Activated naive CD4-positive, alpha-beta T cell treated with anti-CD3 and anti-CD28 coated beads, Interleukin-2, amount 50 U/mL, for 72 hours (primary cell): Measurements from ENCODE around the gene FIP1L1. TPM values are rescaled to one million over a fixed set of nuclear protein-coding genes. Genes with fewer than 3 reads are reported as not detected.
A peak's percentile ranks its signal among the peaks of the same experiment; 100 is the strongest.
"Not testable (repeated sequence)": the region's sequence is repeated elsewhere in the genome, so short reads cannot be mapped to it uniquely, and the experiment has no call there.

Source experiments
- ATAC-seq, 2 donors: fragments of 150-1000 bp; cut with Tn5 transposase; 2 replicates each; pipeline ENCODE4 v1.10.0; 2021; ENCODE audit warnings: mild to moderate bottlenecking in 2 of 2, moderate library complexity in 2 of 2
- DNase-seq, 2 donors: peaks; one replicate each; pipeline ENCODE4 v3.0.0; 2021 to 2022; ENCODE audit warnings: low spot score in 2 of 2
- H3K27ac Mint-ChIP-seq, 2 donors: one replicate each; pipeline ENCODE4 v1.8.0; 2022; ENCODE audit warnings: mild to moderate bottlenecking in 2 of 2, mixed read lengths in 2 of 2
- H3K36me3 Mint-ChIP-seq, 2 donors: one replicate each; pipeline ENCODE4 v1.8.0; 2022; ENCODE audit warnings: mixed read lengths in 2 of 2
- H3K9me3 Mint-ChIP-seq, 2 donors: one replicate each; pipeline ENCODE4 v1.8.0; 2022; ENCODE audit warnings: mixed read lengths in 2 of 2
- total RNA-seq, 2 donors: library from RNA; stranded (reverse); gene quantifications; one replicate each; pipeline ENCODE4 v1.2.3, GENCODE V29; 2022

FIP1L1 gene
- total RNA-seq, 2 donors from 2014 or later = 76.3 to 83.8 TPM

DNA sequence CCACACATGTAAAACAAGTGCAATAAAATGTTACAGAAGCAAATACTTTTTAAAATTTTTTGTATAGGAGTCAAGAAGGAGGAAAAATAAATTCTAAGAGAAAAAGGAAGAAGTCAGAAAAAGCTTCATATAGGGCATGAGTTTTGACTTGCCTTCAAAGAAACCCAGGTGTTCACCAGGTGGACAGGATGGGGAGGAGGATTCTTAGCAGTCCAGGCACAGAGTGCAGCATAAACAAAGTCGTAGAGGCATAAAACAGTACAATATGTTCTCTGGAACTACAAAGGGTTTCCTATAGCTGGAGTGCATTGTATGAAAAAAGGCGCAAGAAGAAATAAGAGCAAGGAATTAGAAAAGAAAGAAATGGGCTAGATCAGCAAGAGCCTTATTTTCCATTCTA is 9.7 kb upstream of the FIP1L1 start:
- ATAC-seq (no peak), DNase-seq (no peak)

DNA sequence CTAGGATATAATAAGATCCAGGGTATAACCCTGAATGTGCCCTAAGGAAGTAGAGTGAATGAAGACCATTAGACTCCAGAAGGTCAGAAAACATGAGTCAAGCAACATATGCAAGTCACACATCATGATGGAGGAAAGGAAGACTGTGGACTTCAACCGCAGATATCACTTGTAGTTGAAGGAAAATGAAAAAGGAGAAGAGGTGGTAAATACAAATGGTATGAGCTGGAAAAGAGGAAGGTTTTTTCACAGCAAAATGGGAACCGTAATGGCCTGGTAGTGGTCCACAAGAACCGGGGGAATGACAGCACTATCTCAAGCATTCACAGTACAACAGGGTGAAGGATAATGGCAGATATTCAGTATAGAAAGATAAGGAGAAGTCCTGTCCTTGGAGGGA is 6.4 kb upstream of the FIP1L1 start:
- ATAC-seq = no peak
- DNase-seq = no peak
- H3K36me3 Mint-ChIP-seq = peaks cover 0 to 8% of the 10 kb centered on the region in 2 donors
- H3K9me3 Mint-ChIP-seq = no peaks in the 10 kb centered on the region
- H3K27ac Mint-ChIP-seq = no peak overlapping the region

More for the DNA sequence above, 9.7 kb upstream of the FIP1L1 start:
- H3K9me3 Mint-ChIP-seq = no peaks in the 10 kb centered on the region
- H3K27ac Mint-ChIP-seq = no peak overlapping the region
- peaks cover 12 to 20% of the 10 kb centered on the region in 2 donors for H3K36me3 Mint-ChIP-seq

DNA sequence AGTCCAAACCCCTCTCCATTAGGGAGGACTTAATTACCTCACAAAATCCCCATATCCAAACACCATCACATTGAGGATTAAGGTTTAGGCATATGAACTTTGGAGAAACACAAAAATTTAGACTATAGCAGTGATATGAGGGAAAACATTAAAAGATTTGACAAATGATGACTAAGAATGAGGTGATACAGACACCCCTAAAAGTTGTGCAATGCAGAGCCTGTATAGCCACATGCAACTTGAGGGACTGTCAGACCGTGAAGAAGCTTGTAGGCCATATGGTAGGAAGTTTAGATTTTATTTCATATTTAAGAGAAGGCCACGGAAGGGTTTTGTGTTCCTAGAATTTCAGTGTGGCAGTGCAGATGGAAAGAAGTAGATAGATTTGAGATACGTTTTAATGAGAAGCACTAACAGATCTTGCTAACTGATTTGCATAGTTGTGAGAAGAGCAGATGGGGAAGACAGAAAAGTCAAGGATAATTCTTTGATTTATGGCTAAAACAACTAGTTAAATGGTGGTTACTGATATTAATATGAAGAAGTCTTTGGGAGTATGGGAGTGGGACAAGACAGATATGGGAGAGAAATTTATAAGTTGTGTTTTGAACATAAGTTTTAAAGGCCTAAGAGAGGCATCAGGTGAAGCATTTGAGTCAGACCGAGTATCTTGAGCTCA is 5.5 kb upstream of the FIP1L1 start:
- H3K9me3 Mint-ChIP-seq = no peaks in the 10 kb centered on the region
- DNase-seq (no peak), ATAC-seq (no peak)
- no peak overlapping the region for H3K27ac Mint-ChIP-seq
- no peaks in the 10 kb centered on the region for H3K36me3 Mint-ChIP-seq

DNA sequence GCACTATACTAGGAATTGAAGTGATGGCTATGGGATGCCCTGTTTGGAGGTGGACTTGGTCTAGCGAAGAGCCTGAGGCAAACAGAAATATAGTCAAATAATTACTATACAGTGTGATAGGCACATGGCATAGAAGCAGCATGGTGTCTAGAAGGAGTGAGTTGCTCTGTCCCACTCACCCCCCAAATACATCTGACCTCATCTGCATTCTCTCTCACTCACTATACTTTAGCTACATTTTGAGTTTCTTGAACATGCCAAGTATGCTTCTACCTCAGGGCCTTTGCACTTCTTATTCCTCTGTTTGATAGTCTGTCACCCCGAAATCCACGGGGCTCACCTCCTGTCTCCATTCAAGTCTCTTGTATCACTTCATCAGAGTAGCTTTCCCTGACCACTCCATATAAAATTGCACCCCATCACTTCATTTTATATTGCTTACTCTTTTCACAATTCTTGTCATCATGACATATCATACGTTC is 2.6 kb upstream of the FIP1L1 start:
- ATAC-seq = no peak
- H3K9me3 Mint-ChIP-seq = no peaks in the 10 kb centered on the region
- H3K36me3 Mint-ChIP-seq = peaks cover 11 to 12% of the 10 kb centered on the region in 2 donors
- DNase-seq = no peak
- H3K27ac Mint-ChIP-seq = no peak overlapping the region

DNA sequence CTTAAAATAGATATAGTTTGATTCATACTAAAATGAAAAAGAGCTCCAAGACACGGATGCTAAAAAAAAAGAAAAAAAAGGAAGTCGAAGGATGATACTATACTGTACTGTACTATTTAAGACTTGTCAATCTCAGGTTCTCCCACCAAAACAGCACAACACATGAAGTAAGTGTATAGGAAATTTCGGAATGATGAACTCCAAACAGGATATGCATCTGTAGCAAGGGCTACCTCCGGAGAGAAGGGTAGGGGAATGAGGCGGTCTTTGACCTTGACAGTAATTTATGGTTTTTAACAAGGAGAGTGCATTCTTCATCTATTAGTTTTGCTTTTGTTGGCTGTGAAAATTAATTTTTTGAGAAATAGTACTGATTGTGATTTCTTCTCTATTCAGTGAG is 541 bp upstream of the FIP1L1 start:
- Mint-ChIP-seq H3K36me3 (peaks cover 16 to 20% of the 10 kb centered on the region in 2 donors), H3K27ac (peak overlapping the region; percentile 96 to 98), H3K9me3 (no peaks in the 10 kb centered on the region)
- no peak for DNase-seq
- ATAC-seq = no peak

DNA sequence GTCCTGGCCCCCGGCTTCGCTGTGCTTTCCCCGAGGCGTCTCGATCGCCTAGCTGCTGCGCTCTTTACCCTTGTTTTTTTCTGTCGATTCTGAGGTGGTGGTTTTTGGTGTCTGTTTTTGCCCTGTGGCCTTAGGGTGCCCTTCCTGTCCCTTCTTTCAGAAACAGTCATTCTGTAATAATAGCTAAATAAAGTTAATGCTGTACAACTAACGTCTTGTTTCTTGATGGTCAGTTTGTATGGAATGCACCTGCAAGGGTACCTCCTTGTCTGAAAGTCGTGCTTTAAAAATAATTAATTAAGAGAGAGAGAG is 686 bp downstream of the FIP1L1 start:
- Mint-ChIP-seq H3K36me3 (peaks cover 16 to 20% of the 10 kb centered on the region in 2 donors), H3K9me3 (no peaks in the 10 kb centered on the region), H3K27ac (peak overlapping the region; percentile 96 to 97)
- ATAC-seq (no peak), DNase-seq (no peak)

DNA sequence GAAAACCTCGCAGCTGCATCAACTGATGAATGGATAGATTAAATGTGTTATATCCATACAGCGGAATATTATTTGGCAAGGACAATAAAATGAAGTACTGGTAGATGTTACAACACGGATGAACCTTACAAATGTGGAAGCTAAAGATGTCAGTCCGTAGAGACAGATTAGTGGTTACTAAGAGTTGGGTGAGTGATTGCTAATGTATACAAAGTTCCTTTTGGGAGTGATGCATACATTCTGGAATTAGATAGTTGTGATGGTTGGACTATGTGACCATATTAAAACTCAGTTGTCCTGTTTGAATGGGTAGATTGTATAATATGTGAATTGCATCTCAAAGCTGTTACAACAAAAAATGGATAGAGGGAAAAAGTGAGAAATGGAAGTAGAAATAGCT is 2.8 kb downstream of the FIP1L1 start:
- Mint-ChIP-seq H3K36me3 (peaks cover 16 to 20% of the 10 kb centered on the region in 2 donors), H3K27ac (no peak overlapping the region), H3K9me3 (no peaks in the 10 kb centered on the region)
- DNase-seq = no peak
- no peak for ATAC-seq

DNA sequence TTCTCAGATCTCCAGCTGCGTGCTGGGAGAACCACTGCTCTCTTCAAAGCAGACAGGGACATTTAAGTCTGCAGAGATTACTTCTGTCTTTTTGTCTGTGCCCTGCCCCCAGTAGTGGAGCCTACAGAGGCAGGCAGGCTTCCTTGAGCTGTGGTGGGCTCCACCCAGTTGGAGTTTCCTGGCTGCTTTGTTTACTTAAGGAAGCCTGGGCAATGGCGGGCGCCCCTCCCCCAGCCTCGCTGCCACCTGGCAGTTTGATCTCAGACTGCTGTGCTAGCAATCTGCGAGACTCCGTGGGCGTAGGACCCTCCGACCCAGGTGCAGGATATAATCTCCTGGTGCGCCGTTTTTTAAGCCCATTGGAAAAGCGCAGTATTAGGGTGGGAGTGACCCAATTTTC is 32.0 kb downstream of the FIP1L1 start:
- DNase-seq, ATAC-seq, H3K27ac Mint-ChIP-seq: not testable (repeated sequence)
- peaks cover 39 to 42% of the 10 kb centered on the region in 2 donors for H3K36me3 Mint-ChIP-seq
- H3K9me3 Mint-ChIP-seq = peaks cover 0 to 12% of the 10 kb centered on the region in 2 donors

DNA sequence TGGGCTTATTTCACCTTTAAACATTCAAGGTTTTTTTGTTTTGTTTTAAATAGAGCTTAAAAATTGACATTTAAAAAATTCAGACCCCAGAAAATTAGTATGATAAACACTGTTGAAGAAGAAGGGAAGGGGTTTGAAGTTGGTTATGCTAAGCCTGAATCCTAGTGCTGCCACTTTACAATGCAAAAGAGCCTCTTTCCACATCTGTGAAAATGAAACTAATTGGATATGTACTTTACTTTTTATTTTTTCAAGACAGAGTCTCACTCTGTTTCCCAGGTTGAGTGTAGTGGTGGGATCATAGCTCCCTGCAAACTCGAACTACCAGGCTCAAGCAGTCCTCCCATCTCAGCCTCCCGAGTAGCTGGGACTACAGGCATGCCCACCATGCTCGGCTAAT is 41.8 kb downstream of the FIP1L1 start:
- no peak for DNase-seq
- no peaks in the 10 kb centered on the region for H3K9me3 Mint-ChIP-seq
- H3K36me3 Mint-ChIP-seq = peaks cover 6% of the 10 kb centered on the region in 2 donors

DNA sequence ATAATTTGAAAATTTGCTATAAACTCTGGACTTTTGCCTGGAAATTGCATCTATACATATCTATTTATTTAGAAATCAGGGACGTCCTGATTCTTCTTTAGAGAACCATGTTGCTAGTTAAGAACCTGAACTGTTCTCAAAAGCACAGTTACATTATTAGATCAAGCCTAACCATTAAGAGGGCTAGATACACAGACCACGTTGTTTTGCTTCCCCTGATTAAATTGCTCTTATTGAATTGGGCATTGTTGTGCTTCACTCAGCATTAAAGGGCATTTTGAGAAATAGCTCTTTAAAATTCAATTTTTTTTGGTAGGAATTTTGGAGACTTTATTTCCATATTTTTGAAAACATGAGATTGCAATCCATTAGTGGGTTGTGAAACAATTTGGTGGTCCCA is 44.4 kb downstream of the FIP1L1 start:
- peaks cover 0 to 6% of the 10 kb centered on the region in 2 donors for H3K36me3 Mint-ChIP-seq
- ATAC-seq = no peak
- no peak for DNase-seq
- H3K9me3 Mint-ChIP-seq = no peaks in the 10 kb centered on the region
- no peak overlapping the region for H3K27ac Mint-ChIP-seq

More for the DNA sequence above, 41.8 kb downstream of the FIP1L1 start:
- H3K27ac Mint-ChIP-seq = no peak overlapping the region
- ATAC-seq = no peak

DNA sequence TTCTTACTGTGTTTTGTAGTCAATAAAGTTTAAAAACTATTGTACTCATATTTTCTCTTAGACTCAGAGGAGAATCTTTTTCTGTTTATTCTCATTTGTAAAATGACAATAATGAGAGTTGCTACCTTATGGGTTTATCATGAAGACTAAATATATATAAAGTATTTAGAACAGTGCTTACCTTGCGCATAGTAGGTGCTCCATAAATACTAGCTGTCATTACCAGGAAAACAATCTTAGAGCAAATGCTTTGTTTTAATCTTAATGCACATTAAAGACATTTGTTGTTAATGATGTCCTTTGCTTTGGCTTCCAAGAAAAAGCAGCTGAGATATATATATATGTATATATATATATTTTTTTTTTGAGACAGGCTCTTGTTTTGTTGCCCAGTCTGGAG is 44.9 kb downstream of the FIP1L1 start:
- Mint-ChIP-seq H3K27ac (no peak overlapping the region), H3K9me3 (no peaks in the 10 kb centered on the region), H3K36me3 (peaks cover 0 to 6% of the 10 kb centered on the region in 2 donors)
- DNase-seq (no peak), ATAC-seq (no peak)

DNA sequence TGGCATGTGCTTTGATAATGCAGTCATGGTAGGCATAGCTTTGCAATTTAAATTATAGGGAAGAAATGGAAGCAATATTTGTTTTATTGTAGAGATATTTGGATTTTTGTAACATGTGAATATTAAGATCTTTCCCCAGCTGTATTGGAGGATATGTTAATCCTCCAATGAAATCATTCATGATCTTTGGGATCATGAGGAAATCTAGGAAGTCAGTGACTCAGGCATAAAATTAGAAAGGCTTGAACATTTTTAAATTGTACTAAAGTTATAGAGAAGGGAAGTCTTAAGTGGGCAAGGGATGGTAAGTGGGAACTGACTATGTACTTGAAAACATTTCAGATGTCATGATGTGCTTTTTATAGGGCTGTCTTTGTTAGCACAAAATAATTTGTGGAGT is 46.8 kb downstream of the FIP1L1 start:
- Mint-ChIP-seq H3K36me3 (peaks cover 4 to 11% of the 10 kb centered on the region in 2 donors), H3K27ac (no peak overlapping the region), H3K9me3 (no peaks in the 10 kb centered on the region)
- ATAC-seq (no peak), DNase-seq (no peak)

DNA sequence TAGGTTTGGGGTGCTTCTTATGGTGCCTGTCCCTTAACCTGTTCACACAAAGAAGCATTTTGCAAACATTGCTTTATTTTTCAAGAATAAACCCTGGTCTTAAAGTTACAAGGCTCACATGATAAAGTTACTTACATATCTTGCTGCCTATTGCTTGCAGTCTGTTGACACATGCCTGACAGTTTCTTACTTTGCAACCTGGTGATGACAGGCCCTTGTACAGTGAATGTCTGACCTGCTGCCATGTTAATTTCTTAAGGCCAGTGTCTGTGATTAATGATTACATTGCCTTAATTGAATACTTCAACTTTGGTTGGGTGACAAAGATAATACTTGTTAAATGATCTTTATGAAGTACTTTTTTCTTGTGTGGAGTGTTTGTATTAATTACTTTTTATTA is 49.9 kb downstream of the FIP1L1 start:
- H3K27ac Mint-ChIP-seq = no peak overlapping the region
- H3K36me3 Mint-ChIP-seq = peaks cover 4 to 17% of the 10 kb centered on the region in 2 donors
- ATAC-seq (no peak), DNase-seq (no peak)
- no peaks in the 10 kb centered on the region for H3K9me3 Mint-ChIP-seq

DNA sequence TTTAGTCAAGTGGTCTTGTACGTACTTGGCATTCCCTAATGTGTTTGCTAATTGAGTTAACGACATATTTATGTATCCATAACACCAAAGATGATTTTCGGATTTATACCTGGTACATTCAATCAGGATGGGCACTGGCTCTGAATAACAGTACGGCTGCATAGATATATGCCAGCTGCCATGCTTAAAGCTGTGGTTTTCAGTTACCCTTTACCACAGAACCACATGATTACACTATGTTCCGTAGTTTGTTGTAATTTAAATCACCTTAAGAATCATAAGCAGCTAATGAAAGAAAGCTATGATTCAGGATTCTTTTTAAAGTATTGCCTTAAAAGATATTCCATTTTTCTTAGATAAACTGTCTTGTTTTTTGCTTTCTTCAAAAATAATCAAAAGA is 53.6 kb downstream of the FIP1L1 start:
- Mint-ChIP-seq H3K36me3 (peaks cover 9 to 26% of the 10 kb centered on the region in 2 donors), H3K27ac (no peak overlapping the region), H3K9me3 (no peaks in the 10 kb centered on the region)
- ATAC-seq (peak; percentile 44 to 50), DNase-seq (no peak)

DNA sequence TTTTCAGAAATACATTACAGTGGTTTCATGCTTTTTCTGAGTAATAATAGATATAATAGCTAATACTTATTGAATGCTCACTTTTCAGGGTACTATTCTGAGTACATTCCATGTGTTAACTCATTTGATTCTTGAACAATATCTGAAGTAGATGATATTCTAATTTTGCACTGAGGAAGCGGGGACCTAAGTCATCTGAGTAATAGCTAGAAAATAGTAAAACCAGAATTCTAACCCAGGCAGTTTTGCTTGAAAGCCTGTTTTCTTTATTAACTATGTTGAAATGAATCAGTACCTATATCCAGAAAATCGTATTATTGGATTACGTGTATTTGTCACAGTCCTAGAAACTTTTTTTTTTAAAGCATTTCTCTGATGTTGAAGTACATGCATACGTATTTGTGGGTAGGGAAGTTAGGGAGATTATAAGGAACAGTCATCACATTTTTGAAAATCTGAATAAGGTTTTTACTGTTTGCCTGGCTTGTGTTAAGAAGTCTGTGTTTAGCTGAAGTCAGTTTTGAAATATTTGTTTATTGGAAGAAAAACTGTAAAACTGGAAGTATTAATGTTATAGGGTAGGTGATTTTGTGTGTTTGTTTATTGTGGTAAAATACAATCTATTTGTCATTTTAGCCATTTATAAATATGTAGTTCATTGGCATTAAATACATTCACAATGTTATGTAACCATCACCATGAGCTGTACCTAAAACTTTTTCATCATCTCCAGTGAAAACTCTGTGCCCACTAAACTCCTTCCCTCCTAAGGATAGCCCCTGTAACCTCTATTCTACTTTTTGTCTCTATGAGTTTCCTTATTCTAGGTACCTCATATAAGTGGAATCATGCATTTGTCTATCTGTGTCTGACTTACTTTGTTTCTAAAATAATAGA is 55.3 kb downstream of the FIP1L1 start:
- Mint-ChIP-seq H3K27ac (peak overlapping the region in 1 of 2 donors; percentile 48), H3K36me3 (peaks cover 12 to 38% of the 10 kb centered on the region in 2 donors), H3K9me3 (no peaks in the 10 kb centered on the region)
- ATAC-seq (peak; percentile 24 to 88), DNase-seq (no peak)

DNA sequence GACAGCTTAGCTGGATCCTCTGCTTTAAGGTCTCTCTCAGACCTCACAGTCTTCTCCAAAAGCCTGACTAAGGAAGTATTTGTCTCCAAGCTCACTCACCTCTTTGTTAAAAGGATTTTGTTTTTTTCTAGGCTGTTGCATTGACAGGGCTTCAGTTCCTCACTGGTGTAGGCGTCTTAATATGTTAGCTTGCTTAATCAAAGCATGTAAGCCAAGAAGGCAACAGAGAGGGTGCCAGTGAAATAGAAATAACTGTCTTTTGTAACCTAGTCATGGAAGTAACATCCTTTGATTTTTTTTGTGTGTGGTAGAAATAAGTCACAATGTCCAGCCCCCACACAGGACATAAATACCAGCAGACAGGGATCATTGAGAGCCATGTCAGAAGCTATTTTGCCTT is 58.8 kb downstream of the FIP1L1 start:
- Mint-ChIP-seq H3K36me3 (peaks cover 10 to 28% of the 10 kb centered on the region in 2 donors), H3K9me3 (no peaks in the 10 kb centered on the region), H3K27ac (no peak overlapping the region)
- DNase-seq (no peak), ATAC-seq (no peak)

DNA sequence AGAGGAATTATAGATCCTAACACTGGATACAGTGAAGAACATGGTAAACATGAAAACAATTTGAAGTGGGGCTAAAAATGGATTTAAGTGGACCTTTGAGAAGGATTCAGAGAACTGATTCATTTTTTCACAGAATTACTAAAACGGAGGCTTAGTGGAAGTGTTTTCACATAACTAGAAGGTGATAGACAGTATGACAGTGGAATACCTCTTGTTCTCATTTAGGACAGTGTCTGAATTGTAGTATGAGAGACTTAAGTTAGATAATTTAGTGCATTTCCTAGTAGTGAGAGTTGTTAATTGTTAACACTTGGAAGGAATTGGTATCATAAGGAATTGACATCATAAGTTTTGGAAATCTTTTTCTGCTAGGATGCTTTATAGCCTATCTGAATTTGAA is 64.1 kb downstream of the FIP1L1 start:
- DNase-seq (no peak), ATAC-seq (no peak)
- Mint-ChIP-seq H3K27ac (no peak overlapping the region), H3K9me3 (no peaks in the 10 kb centered on the region), H3K36me3 (peaks cover 20 to 23% of the 10 kb centered on the region in 2 donors)
